ENCODE measurements around the gene FGD6.

Gene FGD6

DNA sequence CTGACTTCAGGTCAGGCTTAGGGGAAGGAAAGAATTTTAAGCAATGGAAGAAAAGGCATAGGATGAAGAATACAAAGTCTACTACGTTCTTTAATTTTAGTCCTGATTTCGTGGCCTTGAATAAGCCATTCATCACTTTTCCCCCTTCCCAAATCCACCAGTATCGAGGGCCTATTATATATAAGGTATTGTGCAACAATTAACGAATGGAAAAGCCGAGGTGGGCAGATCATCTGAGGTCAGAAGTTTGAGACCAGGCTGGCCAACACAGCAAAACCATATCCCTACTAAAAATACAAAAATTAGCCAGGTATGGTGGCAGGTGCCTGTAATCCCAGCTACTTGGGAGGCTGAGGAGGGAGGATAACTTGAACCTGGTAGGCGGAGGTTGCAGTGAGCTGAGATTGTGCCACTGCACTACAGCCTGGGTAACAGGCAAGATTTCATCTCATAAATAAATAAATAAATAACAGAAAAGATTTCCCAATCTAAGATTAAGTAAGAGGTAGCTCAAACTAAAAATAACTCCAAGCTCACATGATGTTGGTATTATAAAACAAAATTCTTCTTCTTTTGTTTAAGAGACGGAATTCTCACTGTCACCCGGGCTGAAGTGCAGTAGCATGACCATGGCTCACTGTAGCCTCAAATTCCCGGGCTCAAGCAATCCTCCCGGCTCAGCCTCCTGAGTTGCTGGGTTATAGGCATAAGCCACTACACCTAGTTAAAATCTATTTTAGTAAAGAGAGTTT is 85.5 kb downstream of the FGD6 start:
- H3K27ac ChIP-seq: 0 out of 2 replicates have a peak overlapping the region, but pooled peaks have one; percentile 16
- ChIA-PET CTCF (no interaction called here), POLR2A (ENCODE audit: low non-redundant PET) (no interaction called here)
- DNase-seq (ENCODE audit: low spot score): no peak
- TF ChIP-seq, protein P1, sequence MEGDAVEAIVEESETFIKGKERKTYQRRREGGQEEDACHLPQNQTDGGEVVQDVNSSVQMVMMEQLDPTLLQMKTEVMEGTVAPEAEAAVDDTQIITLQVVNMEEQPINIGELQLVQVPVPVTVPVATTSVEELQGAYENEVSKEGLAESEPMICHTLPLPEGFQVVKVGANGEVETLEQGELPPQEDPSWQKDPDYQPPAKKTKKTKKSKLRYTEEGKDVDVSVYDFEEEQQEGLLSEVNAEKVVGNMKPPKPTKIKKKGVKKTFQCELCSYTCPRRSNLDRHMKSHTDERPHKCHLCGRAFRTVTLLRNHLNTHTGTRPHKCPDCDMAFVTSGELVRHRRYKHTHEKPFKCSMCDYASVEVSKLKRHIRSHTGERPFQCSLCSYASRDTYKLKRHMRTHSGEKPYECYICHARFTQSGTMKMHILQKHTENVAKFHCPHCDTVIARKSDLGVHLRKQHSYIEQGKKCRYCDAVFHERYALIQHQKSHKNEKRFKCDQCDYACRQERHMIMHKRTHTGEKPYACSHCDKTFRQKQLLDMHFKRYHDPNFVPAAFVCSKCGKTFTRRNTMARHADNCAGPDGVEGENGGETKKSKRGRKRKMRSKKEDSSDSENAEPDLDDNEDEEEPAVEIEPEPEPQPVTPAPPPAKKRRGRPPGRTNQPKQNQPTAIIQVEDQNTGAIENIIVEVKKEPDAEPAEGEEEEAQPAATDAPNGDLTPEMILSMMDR (conservative IDR thresholded peaks at IDR 0.05; ENCODE audit: low read depth): no peak

DNA sequence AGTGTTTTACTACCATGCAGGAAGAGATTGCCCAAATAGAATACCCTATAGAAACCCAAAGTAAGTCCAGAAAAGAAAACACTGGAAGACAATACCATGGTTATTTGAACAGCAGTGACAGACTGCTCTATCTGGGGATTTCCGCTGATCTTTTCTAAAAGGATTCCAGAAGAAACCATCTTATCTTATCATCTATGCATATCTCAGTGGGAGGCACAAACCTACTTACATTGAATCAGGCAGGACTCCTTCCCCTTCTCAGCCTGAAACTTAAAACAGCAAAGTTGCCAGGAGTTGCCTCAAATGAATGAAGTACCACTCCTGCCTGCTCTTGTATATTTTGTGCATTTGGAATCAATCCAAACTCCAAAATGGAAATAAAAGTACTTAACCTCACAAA is 87.2 kb downstream of the FGD6 start:
- TF ChIP-seq, protein P1 (conservative IDR thresholded peaks at IDR 0.05; ENCODE audit: low read depth): no peak
- DNase-seq (ENCODE audit: low spot score): no peak

DNA sequence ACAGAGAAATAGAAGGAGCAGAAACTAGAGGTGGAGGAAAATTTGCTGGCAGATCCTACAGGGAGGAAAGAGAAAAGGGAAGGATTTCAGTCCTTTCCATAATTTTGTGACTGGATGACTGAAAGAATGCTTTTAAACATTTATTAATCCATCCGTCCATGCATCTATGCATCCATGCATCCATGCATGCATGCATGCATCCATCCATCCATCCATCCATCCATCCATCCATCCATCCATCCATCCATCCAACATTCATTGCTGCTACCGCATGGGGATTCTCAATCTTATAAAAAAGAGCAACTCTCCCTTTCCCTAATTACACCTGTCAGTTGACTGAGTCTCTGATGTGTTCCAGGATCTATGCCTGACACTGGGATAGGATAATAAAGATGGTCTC is 88.2 kb downstream of the FGD6 start:
- POLR2A ChIA-PET (ENCODE audit: low non-redundant PET): no interaction called here

More for the DNA sequence above, 87.2 kb downstream of the FGD6 start:
- ChIA-PET CTCF (no interaction called here), POLR2A (ENCODE audit: low non-redundant PET) (no interaction called here)
- H3K27ac ChIP-seq: no peak overlapping the region

DNA sequence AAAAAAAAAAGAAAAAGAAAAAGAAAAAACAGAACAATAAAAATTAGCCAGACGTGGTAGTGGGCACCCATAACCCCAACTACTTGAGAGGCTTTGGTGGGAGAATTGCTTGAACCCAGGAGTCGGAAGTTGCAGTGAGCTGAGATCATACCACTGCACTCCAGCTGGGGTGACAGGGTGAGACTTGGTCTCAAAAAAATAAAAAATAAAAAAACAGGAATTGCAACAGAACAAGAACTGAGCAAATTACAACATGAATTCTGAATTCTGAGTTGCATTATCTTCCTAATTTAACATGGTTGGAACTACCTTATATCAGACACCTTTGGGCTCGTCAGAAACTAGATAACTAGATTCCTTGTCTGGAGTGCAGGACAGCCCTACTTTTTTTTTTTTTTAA is 90.5 kb downstream of the FGD6 start:
- DNase-seq (ENCODE audit: low spot score): no peak
- CTCF ChIA-PET: interaction anchor here (0.8 kb wide), 1 partner anchor 9 kb away, joined by 4 read pairs; no protein-coding TSS in a partner anchor
- no peak overlapping the region for H3K27ac ChIP-seq
- POLR2A ChIA-PET (ENCODE audit: low non-redundant PET): no interaction called here
- TF ChIP-seq, protein P1 (conservative IDR thresholded peaks at IDR 0.05; ENCODE audit: low read depth): no peak

More for the DNA sequence above, 88.2 kb downstream of the FGD6 start:
- no peak overlapping the region for H3K27ac ChIP-seq
- no peak for DNase-seq (ENCODE audit: low spot score)
- TF ChIP-seq, protein P1 (conservative IDR thresholded peaks at IDR 0.05; ENCODE audit: low read depth): no peak
- CTCF ChIA-PET: no interaction called here

DNA sequence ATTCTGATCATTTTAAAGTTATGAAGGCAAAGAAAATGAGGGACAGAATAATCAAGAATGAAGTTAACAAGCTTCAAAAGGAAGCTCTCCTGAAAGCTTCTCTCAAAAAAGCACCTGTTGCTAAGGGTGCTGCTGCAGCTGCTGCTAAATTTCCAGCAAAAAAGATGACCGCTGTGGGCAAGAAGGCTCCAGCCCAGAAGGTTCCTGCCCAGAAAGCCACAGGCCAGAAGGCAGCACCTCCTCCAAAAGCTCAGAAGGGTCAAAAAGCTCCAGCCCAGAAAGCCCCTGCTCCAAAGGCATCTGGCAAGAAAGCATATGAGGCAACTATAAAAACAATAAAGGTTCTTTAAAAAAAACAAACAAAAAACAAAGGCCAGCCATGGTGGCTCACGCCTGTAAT is 91.2 kb downstream of the FGD6 start:
- no peak overlapping the region for H3K27ac ChIP-seq
- ChIA-PET POLR2A (ENCODE audit: low non-redundant PET) (no interaction called here), CTCF (interaction anchor here (0.8 kb wide), 1 partner anchor 9 kb away, joined by 4 read pairs; no protein-coding TSS in a partner anchor)
- TF ChIP-seq, protein P1 (conservative IDR thresholded peaks at IDR 0.05; ENCODE audit: low read depth): no peak
- DNase-seq (ENCODE audit: low spot score): no peak

DNA sequence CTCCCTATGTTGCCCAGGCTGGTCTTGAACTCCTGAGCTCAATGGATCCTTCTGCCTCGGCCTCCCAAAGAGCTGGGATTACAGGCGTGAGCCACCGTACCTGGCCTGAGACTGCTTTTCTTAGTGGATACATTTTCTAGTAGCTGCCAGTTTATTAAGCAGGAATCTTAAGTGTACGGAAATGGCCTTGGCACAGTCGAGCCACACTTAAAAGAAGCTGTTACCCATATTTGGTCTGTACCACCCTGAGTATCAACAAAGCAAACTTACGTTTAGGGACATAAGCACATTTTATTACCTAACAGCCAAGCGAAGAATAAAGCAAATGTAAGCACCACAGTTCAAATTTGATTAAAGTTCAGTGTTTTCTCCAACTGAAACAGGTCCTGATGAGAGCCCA is 93.2 kb downstream of the FGD6 start:
- TF ChIP-seq, protein P1 (conservative IDR thresholded peaks at IDR 0.05; ENCODE audit: low read depth): no peak
- POLR2A ChIA-PET (ENCODE audit: low non-redundant PET): interaction anchor here (0.6 kb wide), 1 partner anchor 14 kb away, joined by 5 read pairs; no protein-coding TSS in a partner anchor
- CTCF ChIA-PET: no interaction called here
- DNase-seq (ENCODE audit: low spot score): no peak
- H3K27ac ChIP-seq: no peak overlapping the region

All from RWPE1 (cell line).